IPS DF 19.7 (cell line): ENCODE results near the gene EPHB1.

Experiments used
- DNase-seq: peaks from one replicate; pipeline ENCODE4 v3.0.0-alpha.2; 2013; ENCODE audit warnings: low read depth, low spot score

Gene EPHB1

GRCh38 chr3:135248213-135248612 lies 453.2 kb downstream of the EPHB1 start:
- DNase-seq: no peak

DNA sequence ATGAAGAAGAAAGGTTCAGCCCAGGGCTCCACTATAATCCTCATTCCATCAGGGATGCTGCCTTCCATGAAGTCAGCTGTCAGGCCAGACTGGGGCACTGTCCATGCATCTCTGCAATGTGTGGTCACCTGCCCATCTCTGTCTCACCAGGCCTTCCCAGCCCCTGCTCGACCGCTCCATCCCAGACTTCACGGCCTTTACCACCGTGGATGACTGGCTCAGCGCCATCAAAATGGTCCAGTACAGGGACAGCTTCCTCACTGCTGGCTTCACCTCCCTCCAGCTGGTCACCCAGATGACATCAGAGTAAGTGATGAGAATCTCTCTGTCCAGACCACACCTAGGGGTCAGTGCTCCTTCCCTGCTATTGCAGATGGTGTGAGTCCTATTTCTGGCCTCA lies 454.1 kb downstream of the EPHB1 start:
- no peak for DNase-seq

- no peak for DNase-seq
Measured at GRCh38 chr3:135258916-135259315, 463.9 kb downstream of the EPHB1 start.

- no peak for DNase-seq
Measured at GRCh38 chr3:135260025-135260424, 465.0 kb downstream of the EPHB1 start.

DNA sequence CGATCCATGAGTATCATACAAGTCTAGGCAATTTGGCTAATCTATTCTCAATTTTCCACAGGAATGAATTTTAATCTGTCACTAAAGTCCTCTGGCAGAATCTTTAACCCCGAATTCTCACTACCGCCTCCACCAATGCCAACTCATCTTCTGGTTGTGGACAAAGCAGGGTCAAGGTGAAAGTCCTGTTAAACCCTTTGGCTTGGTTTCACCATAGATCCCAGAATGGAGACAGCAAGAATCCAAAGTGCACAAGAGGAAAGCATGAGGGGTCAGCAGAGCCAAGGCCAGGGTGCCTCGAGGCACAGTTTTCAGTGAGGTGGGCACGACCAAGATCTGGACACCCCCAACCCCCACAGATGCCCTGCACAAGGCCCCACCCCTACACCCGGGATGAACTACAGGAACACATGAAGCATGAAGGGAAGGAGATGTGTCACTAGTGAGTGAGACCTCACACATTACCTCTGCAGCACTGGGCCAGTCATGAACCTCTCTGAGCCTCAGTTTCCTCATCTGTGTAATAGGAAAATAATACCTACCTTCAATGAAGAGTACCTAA lies 466.2 kb downstream of the EPHB1 start:
- DNase-seq: no peak

- no peak for DNase-seq
Measured at GRCh38 chr3:135261916-135262315, 466.9 kb downstream of the EPHB1 start.

DNA sequence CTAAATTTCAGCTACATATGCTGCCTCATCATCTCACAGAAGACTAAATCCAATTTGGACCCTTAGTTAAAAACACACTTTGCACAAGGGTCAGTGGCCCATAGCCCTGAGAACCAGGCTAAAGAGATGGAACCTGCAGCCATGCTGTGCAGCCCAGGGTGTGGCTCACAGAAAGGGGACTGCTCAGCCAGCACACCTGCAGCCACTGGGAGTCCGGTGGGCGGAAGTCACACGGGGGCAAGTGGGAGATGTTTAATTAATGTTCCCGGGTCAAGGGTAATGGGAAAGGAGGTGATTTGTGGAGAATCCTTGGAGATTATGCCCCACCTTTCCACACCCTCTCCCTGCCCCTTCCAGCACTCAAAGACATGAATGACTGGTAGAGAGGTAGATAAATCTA lies 467.4 kb downstream of the EPHB1 start:
- DNase-seq: no peak

- no peak for DNase-seq
Measured at GRCh38 chr3:135263331-135263730, 468.3 kb downstream of the EPHB1 start.

DNA sequence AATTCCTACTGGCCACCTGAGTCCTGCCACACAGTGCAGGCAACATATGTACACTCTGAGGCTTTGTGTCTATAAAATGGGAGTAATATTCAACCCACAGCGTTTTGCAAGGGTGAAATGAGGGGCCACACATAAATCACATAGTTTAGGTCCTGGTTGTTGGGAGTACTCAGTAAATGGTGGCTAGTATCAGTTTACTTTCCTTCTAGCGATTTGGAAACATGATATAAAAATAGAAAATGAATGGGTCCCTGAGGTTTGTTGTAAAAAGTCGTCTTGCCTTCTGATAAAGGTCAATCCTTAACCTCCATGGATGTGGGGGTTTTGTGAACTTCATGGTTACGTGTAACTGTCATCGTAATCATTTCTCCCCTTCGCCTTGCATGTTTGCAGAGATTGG lies 472.4 kb downstream of the EPHB1 start:
- no peak for DNase-seq

GRCh38 chr3:135268941-135269532 lies 474.0 kb downstream of the EPHB1 start:
- no peak for DNase-seq

- DNase-seq: no peak
Measured at GRCh38 chr3:135271177-135272025, 476.3 kb downstream of the EPHB1 start.

GRCh38 chr3:135272026-135272669 lies 477.1 kb downstream of the EPHB1 start:
- DNase-seq: no peak

- DNase-seq: no peak
Measured at GRCh38 chr3:135292162-135292561, 497.1 kb downstream of the EPHB1 start.

DNA sequence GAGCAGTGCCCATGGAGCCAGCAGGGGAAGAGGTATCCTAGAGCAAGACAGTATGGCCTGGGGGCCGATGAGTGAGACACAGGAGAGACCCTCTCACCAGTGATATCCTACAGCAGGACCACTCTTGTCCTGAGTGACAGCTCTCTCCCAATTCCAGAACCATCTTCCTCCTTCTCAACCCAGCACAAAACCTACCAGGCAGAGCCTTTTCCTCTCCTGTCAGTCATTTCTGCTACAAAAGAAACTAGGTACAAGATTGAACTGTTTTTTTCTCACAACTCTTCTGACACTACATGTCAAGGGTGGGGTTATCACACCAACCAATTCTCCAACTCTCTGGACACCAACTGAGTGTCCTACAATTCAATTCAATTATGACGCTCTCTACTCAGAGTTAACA lies 506.6 kb downstream of the EPHB1 start:
- no peak for DNase-seq

GRCh38 chr3:135304378-135304777 lies 509.3 kb downstream of the EPHB1 start:
- no peak for DNase-seq
